Activated T-cell treated with anti-CD3 and anti-CD28 coated beads, Interleukin-2, amount 50 U/mL, for 72 hours (primary cell): ENCODE measurements around the gene GRIN2A. TPM values are rescaled to one million over a fixed set of nuclear protein-coding genes. Genes with fewer than 3 reads are reported as not detected.

ENCODE experiments used
- ATAC-seq, 2 donors: fragments of 150-1000 bp; cut with Tn5 transposase; replicated peaks in 1 of 2; 2 replicates each; pipeline ENCODE4 v1.10.0; 2021; ENCODE audit warnings: moderate library complexity in 2 of 2, mild to moderate bottlenecking in 1 of 2
- DNase-seq, 2 donors: peaks; one replicate each; pipeline ENCODE4 v3.0.0; 2021 to 2022; ENCODE audit warnings: mixed read lengths in 1 of 2
- H3K27ac Mint-ChIP-seq: one replicate; pipeline ENCODE4 v1.8.0; 2022; ENCODE audit warnings: mild to moderate bottlenecking, moderate library complexity, mixed read lengths
- H3K27me3 Mint-ChIP-seq: one replicate; pipeline ENCODE4 v1.8.0; 2022; ENCODE audit warnings: low read depth, mixed read lengths
- H3K36me3 Mint-ChIP-seq, 2 donors: one replicate each; pipeline ENCODE4 v1.8.0; 2022; ENCODE audit warnings: mixed read lengths in 2 of 2, mild to moderate bottlenecking in 1 of 2; ENCODE audit not compliant: insufficient read depth in 2 of 2
- H3K4me1 Mint-ChIP-seq: one replicate; pipeline ENCODE4 v1.8.0; 2022; ENCODE audit warnings: low read depth, mixed read lengths
- H3K4me3 Mint-ChIP-seq, 2 donors: one replicate each; pipeline ENCODE4 v1.8.0; 2022; ENCODE audit warnings: mild to moderate bottlenecking in 2 of 2, mixed read lengths in 2 of 2, moderate library complexity in 2 of 2
- H3K9me3 Mint-ChIP-seq, 2 donors: one replicate each; pipeline ENCODE4 v1.8.0; 2022; ENCODE audit warnings: mixed read lengths in 2 of 2
- total RNA-seq, 2 donors: library from RNA; stranded (reverse); gene quantifications; one replicate each; pipeline ENCODE4 v1.2.3, GENCODE V29; 2022

The GRIN2A gene
- total RNA-seq, 2 donors from 2014 or later = not detected

DNA sequence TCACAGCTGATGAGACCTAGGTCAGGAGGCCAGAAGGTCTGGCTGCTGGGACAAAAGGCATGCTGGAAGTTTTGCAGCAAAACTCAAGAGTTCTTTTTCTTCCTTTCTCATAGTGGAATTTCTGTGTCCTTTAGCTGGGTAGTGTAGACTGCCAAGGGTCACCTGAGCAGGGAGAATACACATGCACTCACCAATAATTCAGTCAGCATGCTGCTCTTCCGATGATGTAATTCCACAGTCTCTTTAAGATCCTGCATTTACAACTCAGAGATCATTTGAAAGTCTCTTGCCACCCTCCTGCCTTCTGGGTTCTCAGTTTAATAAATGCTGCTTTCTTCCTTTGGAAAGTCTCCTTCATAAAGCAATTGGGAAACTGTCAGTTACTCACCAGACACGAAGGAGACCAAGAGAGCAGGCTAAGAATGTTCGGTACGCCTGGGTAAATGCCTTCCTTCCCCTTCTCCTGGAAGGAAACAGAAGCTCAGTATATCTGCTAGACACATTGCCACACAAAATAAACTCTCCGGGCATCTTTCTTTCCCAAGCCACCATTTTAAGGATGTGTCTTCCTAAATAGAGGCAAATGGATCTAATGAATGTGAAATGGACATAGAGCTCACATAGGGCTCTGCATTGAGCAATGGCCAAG, 473.1 kb downstream of the GRIN2A start:
- H3K36me3 Mint-ChIP-seq = no peaks in the 10 kb centered on the region
- no peak overlapping the region for H3K27ac Mint-ChIP-seq
- H3K4me3 Mint-ChIP-seq = no peak overlapping the region
- no peaks in the 10 kb centered on the region for H3K27me3 Mint-ChIP-seq
- H3K4me1 Mint-ChIP-seq = no peaks in the 10 kb centered on the region
- DNase-seq = no peak
- no peak for ATAC-seq
- H3K9me3 Mint-ChIP-seq = peaks cover 4 to 5% of the 10 kb centered on the region in 2 donors

DNA sequence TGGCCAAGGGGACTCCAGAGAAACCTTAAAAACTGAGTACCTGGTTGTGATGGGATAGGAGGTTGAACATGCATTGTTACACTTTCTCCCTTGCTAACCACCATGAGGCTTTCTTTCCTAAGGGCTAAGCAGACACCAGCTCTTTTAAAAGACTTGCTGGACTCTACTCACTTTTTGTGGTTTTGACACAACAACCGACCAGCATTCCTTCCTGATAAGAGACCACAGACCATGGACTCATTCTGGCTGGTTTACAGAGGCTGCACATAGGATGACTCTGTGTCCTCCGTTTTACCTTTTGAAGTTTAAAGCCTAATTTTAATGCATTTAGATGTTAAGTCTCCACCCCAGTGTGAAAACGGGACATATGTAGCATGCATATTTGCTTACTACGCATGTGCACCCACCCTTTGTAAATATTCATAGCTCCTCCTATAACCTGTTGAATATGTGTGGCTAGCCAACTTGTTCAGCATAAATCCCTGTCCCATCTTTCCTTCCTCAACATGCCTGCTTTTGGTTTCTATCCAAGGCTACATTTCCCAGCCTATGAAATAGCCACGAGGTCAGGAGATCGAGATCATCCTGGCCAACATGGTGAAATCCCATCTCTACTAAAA, 475.9 kb downstream of the GRIN2A start:
- Mint-ChIP-seq H3K4me3 (no peak overlapping the region), H3K4me1 (no peaks in the 10 kb centered on the region), H3K27ac (no peak overlapping the region), H3K9me3 (peaks cover 4 to 5% of the 10 kb centered on the region in 2 donors), H3K36me3 (no peaks in the 10 kb centered on the region), H3K27me3 (no peaks in the 10 kb centered on the region)
- no peak for ATAC-seq
- DNase-seq = no peak

DNA sequence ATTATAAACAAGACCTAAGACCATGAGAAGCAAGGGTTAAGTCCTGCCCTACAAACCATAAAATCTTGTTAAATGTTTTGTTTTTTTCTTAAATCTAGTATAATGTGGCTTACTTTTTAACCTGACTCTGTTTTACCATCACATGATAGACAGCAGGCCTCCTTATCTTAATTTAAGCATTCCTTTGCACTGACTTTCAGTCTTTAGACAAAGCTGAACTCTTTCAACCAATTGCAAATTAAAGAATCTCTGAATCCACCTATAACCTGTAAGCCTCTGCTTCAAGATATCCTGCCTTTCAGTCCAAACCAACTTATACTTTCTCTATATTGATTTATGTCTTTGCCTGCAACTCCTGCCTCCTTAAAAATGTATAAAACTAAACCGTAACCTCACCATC, 478.5 kb downstream of the GRIN2A start:
- ATAC-seq (no peak), DNase-seq (no peak)
- no peak overlapping the region for H3K27ac Mint-ChIP-seq
- no peak overlapping the region for H3K4me3 Mint-ChIP-seq
- H3K9me3 Mint-ChIP-seq = peaks cover 4 to 5% of the 10 kb centered on the region in 2 donors
- H3K27me3 Mint-ChIP-seq = no peaks in the 10 kb centered on the region
- H3K36me3 Mint-ChIP-seq = no peaks in the 10 kb centered on the region
- no peaks in the 10 kb centered on the region for H3K4me1 Mint-ChIP-seq

Other genes with a start within 250 kb of the GRIN2A start
- gene ATF7IP2, start 203.6 kb upstream of the GRIN2A start, total RNA-seq = 10 to 100 TPM; 25.7 to 29.3 TPM